Ectodermal cell (in vitro differentiated cells): Measurements from ENCODE around the gene DHCR24.

Experiments
- H3K27ac ChIP-seq: 2 replicates; pipeline ENCODE4 v1.7.0; 2013; ENCODE audit warnings: mild to moderate bottlenecking, low read depth, low read length; ENCODE audit not compliant: insufficient read depth, poor library complexity, severe bottlenecking
- H3K27me3 ChIP-seq: 2 replicates; pipeline ENCODE4 v1.7.0; 2013; ENCODE audit warnings: mild to moderate bottlenecking, low read length; ENCODE audit not compliant: insufficient read depth, control insufficient read depth, poor library complexity, severe bottlenecking
- H3K36me3 ChIP-seq: one replicate; pipeline ENCODE4 v1.7.0; 2013; ENCODE audit warnings: low read length; ENCODE audit not compliant: control insufficient read depth, insufficient read depth
- H3K4me1 ChIP-seq: one replicate; pipeline ENCODE4 v1.7.0; 2013; ENCODE audit warnings: low read length; ENCODE audit not compliant: control insufficient read depth, insufficient read depth
- H3K4me3 ChIP-seq: 2 replicates; pipeline ENCODE4 v1.7.0; 2013; ENCODE audit warnings: low read depth, low read length, control low read depth; ENCODE audit not compliant: insufficient read depth
- H3K9me3 ChIP-seq: 2 replicates; pipeline ENCODE4 v1.7.0; 2013; ENCODE audit warnings: mild to moderate bottlenecking, low read length, moderate library complexity; ENCODE audit not compliant: control insufficient read depth
- WGBS, 2 experiments: methylation state at CpG; one replicate each; pipeline ENCODE4 v1.1.7; 2013; ENCODE audit warnings: missing lambda C conversion rate in 2 of 2; 5-methylcytosine and 5-hydroxymethylcytosine counted together

Gene DHCR24

GRCh38 chr1:54803761-54804470 is 83.1 kb downstream of the DHCR24 start:
- WGBS, 2 experiments: 84 to 85% methylated on average over 4 of the region's 4 CpGs
- Histone ChIP-seq H3K9me3 (no peaks in the 10 kb centered on the region), H3K4me1 (no peaks in the 10 kb centered on the region), H3K27ac (no peak overlapping the region), H3K36me3 (no peaks in the 10 kb centered on the region), H3K27me3 (peaks cover 12% of the 10 kb centered on the region), H3K4me3 (no peak overlapping the region)

- no peaks in the 10 kb centered on the region for H3K4me1 ChIP-seq
- H3K9me3 ChIP-seq: no peaks in the 10 kb centered on the region
- WGBS, 2 experiments: 65 to 71% methylated on average over 58 of the region's 58 CpGs
- H3K27ac ChIP-seq: no peak within 1 kb of the TSS
- peaks cover 12% of the 10 kb centered on the region for H3K27me3 ChIP-seq
- H3K36me3 ChIP-seq: no peaks in the 10 kb centered on the region
- no peak within 1 kb of the TSS for H3K4me3 ChIP-seq
Measured at GRCh38 chr1:54800899-54801759, 85.9 kb downstream of the DHCR24 start, which contains the start of gene TTC22. TSS of gene TTC22 (minus strand) at chr1:54801323. CDS start at chr1:54801163, 160 bp downstream.

- peaks cover 12% of the 10 kb centered on the region for H3K27me3 ChIP-seq
- H3K4me3 ChIP-seq: no peak overlapping the region
- H3K27ac ChIP-seq: no peak overlapping the region
- H3K9me3 ChIP-seq: no peaks in the 10 kb centered on the region
- H3K4me1 ChIP-seq: no peaks in the 10 kb centered on the region
- 94 to 95% methylated on average over 39 of the region's 39 CpGs for WGBS, 2 experiments
- no peaks in the 10 kb centered on the region for H3K36me3 ChIP-seq
Measured at GRCh38 chr1:54800041-54800898, 86.7 kb downstream of the DHCR24 start.
